Neural cell (in vitro differentiated cells): ENCODE measurements around the gene AFMID. TPM values are rescaled to one million over a fixed set of nuclear protein-coding genes. Genes with fewer than 3 reads are reported as not detected.

ENCODE experiments used
- H2AFZ ChIP-seq: fragments of 200-600, 300-800 bp; sonication (generic), shearing (Covaris generic); 2 replicates; pipeline ENCODE4 v1.6.0; 2014; ENCODE audit warnings: low read depth, mild to moderate bottlenecking, antibody characterized with exemption, low read length, moderate library complexity
- H3F3A ChIP-seq: fragments of 200-600 bp; shearing (Covaris generic); 2 replicates; pipeline ENCODE4 v1.6.1; 2016; ENCODE audit warnings: mild to moderate bottlenecking, moderate library complexity, mixed read lengths, antibody characterized with exemption, low read length; ENCODE audit not compliant: insufficient read depth, poor library complexity, severe bottlenecking
- H3K27ac ChIP-seq: fragments of 200-600, 300-800 bp; sonication (generic), shearing (Covaris generic); 2 replicates; pipeline ENCODE4 v1.5.1; 2014; ENCODE audit warnings: mild to moderate bottlenecking, low read length, moderate library complexity
- H3K27me3 ChIP-seq: fragments of 300-800, 200-600 bp; sonication (generic), shearing (Covaris generic); 2 replicates; pipeline ENCODE4 v1.6.0; 2014; ENCODE audit warnings: mild to moderate bottlenecking, low read depth, low read length, moderate library complexity; ENCODE audit not compliant: insufficient read depth
- H3K36me3 ChIP-seq: fragments of 300-800, 200-600 bp; sonication (generic), shearing (Covaris generic); 2 replicates; pipeline ENCODE4 v1.5.1; 2014; ENCODE audit warnings: mild to moderate bottlenecking, antibody characterized with exemption, low read length, moderate library complexity; ENCODE audit not compliant: insufficient read depth
- H3K4me2 ChIP-seq: fragments of 300-800, 200-600 bp; sonication (generic), shearing (Covaris generic); 2 replicates; pipeline ENCODE4 v1.6.0; 2014; ENCODE audit warnings: mild to moderate bottlenecking, low read length
- H3K4me3 ChIP-seq: fragments of 300-800, 200-600 bp; sonication (generic), shearing (Covaris generic); 2 replicates; pipeline ENCODE4 v1.5.1; 2014; ENCODE audit warnings: mild to moderate bottlenecking, low read length, moderate library complexity
- H3K79me2 ChIP-seq: fragments of 200-600 bp; shearing (Covaris generic); replicated peaks from 2 replicates; pipeline ENCODE4 v1.6.0; 2014; ENCODE audit warnings: mild to moderate bottlenecking, low read length, moderate library complexity; ENCODE audit not compliant: insufficient read depth
- H3K9ac ChIP-seq: fragments of 300-800, 200-600 bp; sonication (generic), shearing (Covaris generic); 2 replicates; pipeline ENCODE4 v1.6.1; 2016; ENCODE audit warnings: mild to moderate bottlenecking, low read length, mixed read lengths
- H3K9me2 ChIP-seq: fragments of 200-600 bp; shearing (Covaris generic); 2 replicates; pipeline ENCODE4 v1.6.1; 2016; ENCODE audit warnings: mild to moderate bottlenecking, low read length, mixed read lengths; ENCODE audit not compliant: insufficient read depth
- H3K9me3 ChIP-seq: fragments of 200-600, 300-800 bp; sonication (generic), shearing (Covaris generic); 2 replicates; pipeline ENCODE4 v1.6.1; 2016; ENCODE audit warnings: mild to moderate bottlenecking, mixed run types, low read length, moderate library complexity, mixed read lengths
- H4K20me1 ChIP-seq: fragments of 200-600 bp; shearing (Covaris generic); 2 replicates; pipeline ENCODE4 v1.6.1; 2016; ENCODE audit warnings: mild to moderate bottlenecking, mixed run types; ENCODE audit not compliant: insufficient read depth
- EP300 ChIP-seq: fragments of 450-650 bp; conservative IDR thresholded peaks from 2 replicates; pipeline ENCODE4 v1.6.1; 2014; ENCODE audit warnings: antibody characterized with exemption, mild to moderate bottlenecking, moderate library complexity; ENCODE audit not compliant: poor library complexity, severe bottlenecking
- EZH2 ChIP-seq: fragments of 200-600, 300-800 bp; shearing (Covaris generic), sonication (generic); IDR thresholded peaks from 2 replicates; pipeline ENCODE4 v1.6.1; 2014; ENCODE audit warnings: antibody characterized with exemption, low read length, borderline replicate concordance, mild to moderate bottlenecking; ENCODE audit not compliant: insufficient read depth, poor library complexity, severe bottlenecking
- MXI1 ChIP-seq: fragments of 450-650 bp; conservative IDR thresholded peaks from 2 replicates; pipeline ENCODE4 v1.6.1; 2014; ENCODE audit warnings: antibody characterized with exemption, mild to moderate bottlenecking; ENCODE audit not compliant: poor library complexity, severe bottlenecking
- POLR2AphosphoS5 ChIP-seq: IDR thresholded peaks from 2 replicates; pipeline ENCODE4 v1.6.1; 2012
- RAD21 ChIP-seq: fragments of 450-650 bp; conservative IDR thresholded peaks from 2 replicates; pipeline ENCODE4 v1.6.1; 2014; ENCODE audit warnings: antibody characterized with exemption, mild to moderate bottlenecking, moderate library complexity
- SMC3 ChIP-seq: fragments of 450-650 bp; conservative IDR thresholded peaks from 2 replicates; pipeline ENCODE4 v1.6.1; 2014; ENCODE audit warnings: antibody characterized with exemption, mild to moderate bottlenecking, moderate library complexity; ENCODE audit not compliant: poor library complexity
- TAF1 ChIP-seq: IDR thresholded peaks from 2 replicates; pipeline ENCODE4 v1.6.1; 2012; ENCODE audit warnings: low read depth
- polyA plus RNA-seq: library from polyadenylated mRNA; depleted of rRNA; stranded (reverse); fragments of >200 nt; gene quantifications from 2 replicates; pipeline ENCODE4 v1.2.3, GENCODE V29; 2014
- TF ChIP-seq, protein P1 (sequence below): IDR thresholded peaks from 2 replicates; pipeline ENCODE4 v1.6.1; 2012; ENCODE audit warnings: borderline replicate concordance
- TF ChIP-seq, protein P2 (sequence below): fragments of 450-650 bp; IDR thresholded peaks from 2 replicates; pipeline ENCODE4 v1.5.1; 2014; ENCODE audit warnings: antibody characterized with exemption, mild to moderate bottlenecking, moderate library complexity; ENCODE audit not compliant: poor library complexity, severe bottlenecking

The AFMID gene
- polyA plus RNA-seq, 1 donor from 2014 or later = 15.8 TPM

DNA sequence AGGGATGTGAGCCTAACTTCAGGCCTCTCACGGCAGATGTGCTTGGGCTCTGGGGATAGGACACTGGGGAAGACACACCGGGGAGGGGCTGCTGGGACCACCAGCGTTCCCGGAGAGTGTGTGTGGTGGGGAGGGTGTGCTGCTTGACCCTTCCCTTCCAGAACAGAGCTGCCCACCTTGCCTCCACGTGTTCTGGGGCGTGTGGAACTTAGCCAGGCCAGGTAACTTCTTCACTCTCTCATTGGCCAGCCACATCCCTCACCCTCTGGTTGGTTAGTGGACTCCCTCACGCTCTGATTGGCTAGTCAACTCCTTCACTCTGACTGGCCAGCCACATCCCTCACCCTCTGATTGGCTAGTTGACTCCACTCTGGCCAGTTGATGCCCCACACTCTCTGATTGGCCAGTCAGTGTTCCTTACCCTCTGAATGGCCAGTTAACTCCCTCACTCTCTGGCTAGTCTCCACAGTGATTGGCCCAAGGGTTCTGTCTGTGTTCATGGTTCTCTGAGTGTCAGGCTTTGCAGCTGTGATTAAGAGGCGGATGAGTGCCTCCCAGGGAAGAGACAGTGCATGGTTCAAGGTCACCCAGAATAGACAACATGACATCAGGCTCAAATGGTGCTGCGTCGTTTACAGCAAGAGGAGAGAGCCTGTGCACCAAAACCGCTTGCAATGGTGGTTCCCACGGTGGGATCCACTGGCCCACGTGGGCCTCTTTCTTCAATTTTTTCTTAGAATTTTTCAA lies 54.3 kb downstream of the AFMID start:
- TF ChIP-seq, protein P1, sequence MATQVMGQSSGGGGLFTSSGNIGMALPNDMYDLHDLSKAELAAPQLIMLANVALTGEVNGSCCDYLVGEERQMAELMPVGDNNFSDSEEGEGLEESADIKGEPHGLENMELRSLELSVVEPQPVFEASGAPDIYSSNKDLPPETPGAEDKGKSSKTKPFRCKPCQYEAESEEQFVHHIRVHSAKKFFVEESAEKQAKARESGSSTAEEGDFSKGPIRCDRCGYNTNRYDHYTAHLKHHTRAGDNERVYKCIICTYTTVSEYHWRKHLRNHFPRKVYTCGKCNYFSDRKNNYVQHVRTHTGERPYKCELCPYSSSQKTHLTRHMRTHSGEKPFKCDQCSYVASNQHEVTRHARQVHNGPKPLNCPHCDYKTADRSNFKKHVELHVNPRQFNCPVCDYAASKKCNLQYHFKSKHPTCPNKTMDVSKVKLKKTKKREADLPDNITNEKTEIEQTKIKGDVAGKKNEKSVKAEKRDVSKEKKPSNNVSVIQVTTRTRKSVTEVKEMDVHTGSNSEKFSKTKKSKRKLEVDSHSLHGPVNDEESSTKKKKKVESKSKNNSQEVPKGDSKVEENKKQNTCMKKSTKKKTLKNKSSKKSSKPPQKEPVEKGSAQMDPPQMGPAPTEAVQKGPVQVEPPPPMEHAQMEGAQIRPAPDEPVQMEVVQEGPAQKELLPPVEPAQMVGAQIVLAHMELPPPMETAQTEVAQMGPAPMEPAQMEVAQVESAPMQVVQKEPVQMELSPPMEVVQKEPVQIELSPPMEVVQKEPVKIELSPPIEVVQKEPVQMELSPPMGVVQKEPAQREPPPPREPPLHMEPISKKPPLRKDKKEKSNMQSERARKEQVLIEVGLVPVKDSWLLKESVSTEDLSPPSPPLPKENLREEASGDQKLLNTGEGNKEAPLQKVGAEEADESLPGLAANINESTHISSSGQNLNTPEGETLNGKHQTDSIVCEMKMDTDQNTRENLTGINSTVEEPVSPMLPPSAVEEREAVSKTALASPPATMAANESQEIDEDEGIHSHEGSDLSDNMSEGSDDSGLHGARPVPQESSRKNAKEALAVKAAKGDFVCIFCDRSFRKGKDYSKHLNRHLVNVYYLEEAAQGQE = no peak
- TF ChIP-seq TAF1 (no peak), SMC3 (no peak), EZH2 (no peak), POLR2AphosphoS5 (no peak), RAD21 (no peak), MXI1 (no peak)
- TF ChIP-seq, protein P2, sequence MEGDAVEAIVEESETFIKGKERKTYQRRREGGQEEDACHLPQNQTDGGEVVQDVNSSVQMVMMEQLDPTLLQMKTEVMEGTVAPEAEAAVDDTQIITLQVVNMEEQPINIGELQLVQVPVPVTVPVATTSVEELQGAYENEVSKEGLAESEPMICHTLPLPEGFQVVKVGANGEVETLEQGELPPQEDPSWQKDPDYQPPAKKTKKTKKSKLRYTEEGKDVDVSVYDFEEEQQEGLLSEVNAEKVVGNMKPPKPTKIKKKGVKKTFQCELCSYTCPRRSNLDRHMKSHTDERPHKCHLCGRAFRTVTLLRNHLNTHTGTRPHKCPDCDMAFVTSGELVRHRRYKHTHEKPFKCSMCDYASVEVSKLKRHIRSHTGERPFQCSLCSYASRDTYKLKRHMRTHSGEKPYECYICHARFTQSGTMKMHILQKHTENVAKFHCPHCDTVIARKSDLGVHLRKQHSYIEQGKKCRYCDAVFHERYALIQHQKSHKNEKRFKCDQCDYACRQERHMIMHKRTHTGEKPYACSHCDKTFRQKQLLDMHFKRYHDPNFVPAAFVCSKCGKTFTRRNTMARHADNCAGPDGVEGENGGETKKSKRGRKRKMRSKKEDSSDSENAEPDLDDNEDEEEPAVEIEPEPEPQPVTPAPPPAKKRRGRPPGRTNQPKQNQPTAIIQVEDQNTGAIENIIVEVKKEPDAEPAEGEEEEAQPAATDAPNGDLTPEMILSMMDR = no peak
- Histone ChIP-seq H3K27ac (no peak overlapping the region), H3K9ac (no peak overlapping the region), H3K9me2 (no peaks in the 10 kb centered on the region), H2AFZ (no peak overlapping the region), H3K36me3 (no peaks in the 10 kb centered on the region), H3K27me3 (no peaks in the 10 kb centered on the region), H3K4me3 (no peak overlapping the region), H4K20me1 (no peaks in the 10 kb centered on the region), H3K79me2 (no peaks in the 10 kb centered on the region), H3K9me3 (no peaks in the 10 kb centered on the region), H3F3A (no peaks in the 10 kb centered on the region), H3K4me2 (no peak overlapping the region)

- no peak overlapping the region for H3K4me2 ChIP-seq
- H3F3A ChIP-seq = no peaks in the 10 kb centered on the region
- H3K9me3 ChIP-seq = no peaks in the 10 kb centered on the region
- no peaks in the 10 kb centered on the region for H3K9me2 ChIP-seq
- H3K27me3 ChIP-seq = no peaks in the 10 kb centered on the region
- no peak overlapping the region for H2AFZ ChIP-seq
- H3K4me3 ChIP-seq = no peak overlapping the region
- H3K27ac ChIP-seq = no peak overlapping the region
- H3K79me2 ChIP-seq = no peaks in the 10 kb centered on the region
- H4K20me1 ChIP-seq = no peaks in the 10 kb centered on the region
- TF ChIP-seq SMC3 (no peak), TAF1 (no peak), EP300 (no peak), MXI1 (no peak), EZH2 (no peak), RAD21 (no peak), POLR2AphosphoS5 (no peak)
- TF ChIP-seq, protein P2 = no peak
- TF ChIP-seq, protein P1 = no peak
- no peaks in the 10 kb centered on the region for H3K36me3 ChIP-seq
- no peak overlapping the region for H3K9ac ChIP-seq
Measured at GRCh38 chr17:78242024-78242742, 55.0 kb downstream of the AFMID start.
